Measurements from ENCODE around the gene NUP58.

NUP58 gene

DNA sequence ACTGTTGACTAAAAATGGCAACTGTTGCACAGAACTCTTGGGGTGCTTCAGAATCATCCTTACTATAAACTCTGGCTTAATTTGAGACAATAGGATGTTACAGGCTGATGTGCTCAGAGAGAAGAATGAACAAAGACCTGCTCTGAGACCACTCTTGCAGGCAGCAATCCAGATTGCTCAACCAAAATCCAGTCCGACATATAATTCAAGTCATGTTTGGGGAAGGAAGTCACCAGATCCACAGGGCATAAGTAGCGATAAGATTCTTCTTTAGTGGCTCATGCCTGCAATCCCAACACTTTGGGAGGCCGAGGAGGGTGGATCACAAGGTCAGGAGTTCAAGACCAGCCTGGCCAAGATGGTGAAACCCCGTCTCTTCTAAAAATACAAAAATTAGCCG lies 34.7 kb upstream of the NUP58 start:
- TF ChIP-seq RARB (CRISPR knock-in tag; IDR thresholded peaks at IDR 0.05) (no peak), ZC3H10 (CRISPR knock-in tag; IDR thresholded peaks at IDR 0.05) (no peak), ISL1 (CRISPR knock-in tag; IDR thresholded peaks at IDR 0.05) (no peak), ARNTL (CRISPR knock-in tag; IDR thresholded peaks at IDR 0.05; ENCODE audit: borderline replicate concordance, low read depth) (no peak), ESRRG (CRISPR knock-in tag; IDR thresholded peaks at IDR 0.05) (no peak), ZFP30 (CRISPR knock-in tag; IDR thresholded peaks at IDR 0.05) (no peak), ZNF8 (CRISPR knock-in tag; IDR thresholded peaks at IDR 0.05) (no peak)
- TF ChIP-seq, protein P1, sequence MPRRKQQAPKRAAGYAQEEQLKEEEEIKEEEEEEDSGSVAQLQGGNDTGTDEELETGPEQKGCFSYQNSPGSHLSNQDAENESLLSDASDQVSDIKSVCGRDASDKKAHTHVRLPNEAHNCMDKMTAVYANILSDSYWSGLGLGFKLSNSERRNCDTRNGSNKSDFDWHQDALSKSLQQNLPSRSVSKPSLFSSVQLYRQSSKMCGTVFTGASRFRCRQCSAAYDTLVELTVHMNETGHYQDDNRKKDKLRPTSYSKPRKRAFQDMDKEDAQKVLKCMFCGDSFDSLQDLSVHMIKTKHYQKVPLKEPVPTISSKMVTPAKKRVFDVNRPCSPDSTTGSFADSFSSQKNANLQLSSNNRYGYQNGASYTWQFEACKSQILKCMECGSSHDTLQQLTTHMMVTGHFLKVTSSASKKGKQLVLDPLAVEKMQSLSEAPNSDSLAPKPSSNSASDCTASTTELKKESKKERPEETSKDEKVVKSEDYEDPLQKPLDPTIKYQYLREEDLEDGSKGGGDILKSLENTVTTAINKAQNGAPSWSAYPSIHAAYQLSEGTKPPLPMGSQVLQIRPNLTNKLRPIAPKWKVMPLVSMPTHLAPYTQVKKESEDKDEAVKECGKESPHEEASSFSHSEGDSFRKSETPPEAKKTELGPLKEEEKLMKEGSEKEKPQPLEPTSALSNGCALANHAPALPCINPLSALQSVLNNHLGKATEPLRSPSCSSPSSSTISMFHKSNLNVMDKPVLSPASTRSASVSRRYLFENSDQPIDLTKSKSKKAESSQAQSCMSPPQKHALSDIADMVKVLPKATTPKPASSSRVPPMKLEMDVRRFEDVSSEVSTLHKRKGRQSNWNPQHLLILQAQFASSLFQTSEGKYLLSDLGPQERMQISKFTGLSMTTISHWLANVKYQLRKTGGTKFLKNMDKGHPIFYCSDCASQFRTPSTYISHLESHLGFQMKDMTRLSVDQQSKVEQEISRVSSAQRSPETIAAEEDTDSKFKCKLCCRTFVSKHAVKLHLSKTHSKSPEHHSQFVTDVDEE (CRISPR knock-in tag; IDR thresholded peaks at IDR 0.05), result no peak
- ATAC-seq, result no peak

DNA sequence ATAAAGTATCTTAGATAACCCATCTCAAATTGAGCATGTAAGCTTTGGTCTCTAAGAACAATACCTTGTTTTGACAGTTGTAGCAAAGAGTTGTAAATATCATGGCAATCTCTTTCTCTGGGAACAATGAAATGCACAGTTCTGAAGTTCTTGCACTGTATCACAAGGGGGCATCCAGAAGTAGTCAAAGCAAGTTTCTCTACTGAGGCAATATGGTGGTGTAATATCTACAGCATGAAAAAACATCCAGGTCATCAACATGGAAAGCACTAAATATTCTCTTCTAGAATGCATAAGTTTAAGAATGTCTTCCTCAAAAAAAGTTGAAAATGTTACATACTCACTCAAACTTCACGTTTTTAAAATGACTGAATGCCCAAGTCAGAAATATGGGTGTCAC lies 33.7 kb upstream of the NUP58 start:
- peak; percentile 79 for ATAC-seq
- TF ChIP-seq TOX (CRISPR knock-in tag; IDR thresholded peaks at IDR 0.05; ENCODE audit: borderline replicate concordance) (no peak), ZNF565 (CRISPR knock-in tag; conservative IDR thresholded peaks at IDR 0.05; ENCODE audit: low read depth) (no peak), OSR1 (CRISPR knock-in tag; IDR thresholded peaks at IDR 0.05) (no peak), ZFP30 (CRISPR knock-in tag; IDR thresholded peaks at IDR 0.05) (no peak), SNAI2 (CRISPR knock-in tag; IDR thresholded peaks at IDR 0.05) (no peak), RARB (CRISPR knock-in tag; IDR thresholded peaks at IDR 0.05) (no peak)
- TF ChIP-seq, protein P2, sequence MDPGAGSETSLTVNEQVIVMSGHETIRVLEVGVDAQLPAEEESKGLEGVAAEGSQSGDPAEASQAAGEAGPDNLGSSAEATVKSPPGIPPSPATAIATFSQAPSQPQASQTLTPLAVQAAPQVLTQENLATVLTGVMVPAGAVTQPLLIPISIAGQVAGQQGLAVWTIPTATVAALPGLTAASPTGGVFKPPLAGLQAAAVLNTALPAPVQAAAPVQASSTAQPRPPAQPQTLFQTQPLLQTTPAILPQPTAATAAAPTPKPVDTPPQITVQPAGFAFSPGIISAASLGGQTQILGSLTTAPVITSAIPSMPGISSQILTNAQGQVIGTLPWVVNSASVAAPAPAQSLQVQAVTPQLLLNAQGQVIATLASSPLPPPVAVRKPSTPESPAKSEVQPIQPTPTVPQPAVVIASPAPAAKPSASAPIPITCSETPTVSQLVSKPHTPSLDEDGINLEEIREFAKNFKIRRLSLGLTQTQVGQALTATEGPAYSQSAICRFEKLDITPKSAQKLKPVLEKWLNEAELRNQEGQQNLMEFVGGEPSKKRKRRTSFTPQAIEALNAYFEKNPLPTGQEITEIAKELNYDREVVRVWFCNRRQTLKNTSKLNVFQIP (CRISPR knock-in tag; IDR thresholded peaks at IDR 0.05; ENCODE audit: borderline replicate concordance, low read depth), result no peak
- TF ChIP-seq, protein P1 (CRISPR knock-in tag; IDR thresholded peaks at IDR 0.05), result no peak
- TF ChIP-seq, protein P3, sequence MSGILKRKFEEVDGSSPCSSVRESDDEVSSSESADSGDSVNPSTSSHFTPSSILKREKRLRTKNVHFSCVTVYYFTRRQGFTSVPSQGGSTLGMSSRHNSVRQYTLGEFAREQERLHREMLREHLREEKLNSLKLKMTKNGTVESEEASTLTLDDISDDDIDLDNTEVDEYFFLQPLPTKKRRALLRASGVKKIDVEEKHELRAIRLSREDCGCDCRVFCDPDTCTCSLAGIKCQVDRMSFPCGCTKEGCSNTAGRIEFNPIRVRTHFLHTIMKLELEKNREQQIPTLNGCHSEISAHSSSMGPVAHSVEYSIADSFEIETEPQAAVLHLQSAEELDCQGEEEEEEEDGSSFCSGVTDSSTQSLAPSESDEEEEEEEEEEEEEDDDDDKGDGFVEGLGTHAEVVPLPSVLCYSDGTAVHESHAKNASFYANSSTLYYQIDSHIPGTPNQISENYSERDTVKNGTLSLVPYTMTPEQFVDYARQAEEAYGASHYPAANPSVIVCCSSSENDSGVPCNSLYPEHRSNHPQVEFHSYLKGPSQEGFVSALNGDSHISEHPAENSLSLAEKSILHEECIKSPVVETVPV (CRISPR knock-in tag; IDR thresholded peaks at IDR 0.05), result no peak

DNA sequence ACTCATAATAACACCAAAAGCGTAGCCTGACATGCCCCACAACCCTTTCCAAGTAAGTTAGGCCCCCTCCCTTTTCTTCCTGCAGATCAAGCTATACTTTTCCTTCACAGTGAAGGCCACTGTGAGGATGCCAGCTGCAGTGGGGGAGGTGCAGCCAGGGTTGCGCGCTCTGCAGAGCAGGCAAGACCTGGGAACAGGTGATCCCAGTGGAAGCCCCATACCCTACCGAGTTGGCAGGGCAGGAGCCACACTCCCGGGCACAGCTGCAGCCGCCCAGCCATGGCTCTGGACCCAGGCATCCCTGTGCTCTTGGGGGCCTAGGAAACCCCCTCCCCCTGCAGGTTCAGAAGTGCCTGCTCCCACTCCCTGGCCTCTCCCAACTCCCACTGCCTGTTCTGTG lies 32.9 kb upstream of the NUP58 start:
- TF ChIP-seq RARB (CRISPR knock-in tag; IDR thresholded peaks at IDR 0.05), result no peak
- TF ChIP-seq, protein P3 (CRISPR knock-in tag; IDR thresholded peaks at IDR 0.05), result no peak
- TF ChIP-seq, protein P1 (CRISPR knock-in tag; IDR thresholded peaks at IDR 0.05), result no peak
- TF ChIP-seq ZNF70 (CRISPR knock-in tag; IDR thresholded peaks at IDR 0.05), result no peak
- TF ChIP-seq GLIS3 (CRISPR knock-in tag; IDR thresholded peaks at IDR 0.05), result no peak
- TF ChIP-seq, protein P2 (CRISPR knock-in tag; IDR thresholded peaks at IDR 0.05; ENCODE audit: borderline replicate concordance, low read depth), result no peak
- no peak for TF ChIP-seq OSR1 (CRISPR knock-in tag; IDR thresholded peaks at IDR 0.05)
- no peak for TF ChIP-seq ZNF8 (CRISPR knock-in tag; IDR thresholded peaks at IDR 0.05)
- no peak for TF ChIP-seq TOX (CRISPR knock-in tag; IDR thresholded peaks at IDR 0.05; ENCODE audit: borderline replicate concordance)
- TF ChIP-seq ISL1 (CRISPR knock-in tag; IDR thresholded peaks at IDR 0.05), result no peak
- TF ChIP-seq BACH2 (CRISPR knock-in tag; IDR thresholded peaks at IDR 0.05; ENCODE audit: borderline replicate concordance), result no peak
- TF ChIP-seq ARNTL (CRISPR knock-in tag; IDR thresholded peaks at IDR 0.05; ENCODE audit: borderline replicate concordance, low read depth), result no peak
- TF ChIP-seq ZFP30 (CRISPR knock-in tag; IDR thresholded peaks at IDR 0.05), result no peak
- no peak for TF ChIP-seq ZNF565 (CRISPR knock-in tag; conservative IDR thresholded peaks at IDR 0.05; ENCODE audit: low read depth)

More for the DNA sequence above, 32.9 kb upstream of the NUP58 start:
- ATAC-seq, result no peak

Measured in SK-N-SH treated with all-trans-retinoic acid at 6 μM for 48 hours (cell line).